HEK293 (cell line): ENCODE measurements around the gene PGAM5.
A peak's percentile ranks its signal among the peaks of the same experiment; 100 is the strongest.

Experiments
- CTCF ChIA-PET: fragments of 350-600 bp; formaldehyde crosslinking; extraction: SDS; loops from one replicate; lab custom pipeline; 2021; ENCODE audit warnings: antibody characterized with exemption; lab: Yijun Ruan, JAX
- POLR2A ChIA-PET: fragments of 300-600 bp; formaldehyde crosslinking; extraction: SDS; loops from one replicate; lab custom pipeline; 2020; ENCODE audit warnings: antibody characterized with exemption, inconsistent platforms; lab: Yijun Ruan, JAX
- H3K27ac ChIP-seq: fragments of 200-500 bp; sonication (Bioruptor generic); 2 replicates; pipeline ENCODE4 v1.5.1; 2014; ENCODE audit warnings: low read depth, low read length, control low read depth, inconsistent platforms; ENCODE audit errors: extremely low read depth
- H3K36me3 ChIP-seq, 2 experiments: fragments of 200-500 bp in 1 of 2; sonication (Bioruptor generic) in 1 of 2; 1 replicate in 1 of 2; 2 replicates in 1 of 2; pipeline ENCODE4 v1.5.1; 2014 to 2017; ENCODE audit warnings: inconsistent platforms in 2 of 2, low read length in 2 of 2; ENCODE audit not compliant: control insufficient read depth in 2 of 2, insufficient read depth in 1 of 2
- H3K4me1 ChIP-seq: fragments of 200-500 bp; sonication (Bioruptor generic); 2 replicates; pipeline ENCODE4 v1.5.1; 2014; ENCODE audit warnings: mild to moderate bottlenecking, low read length, inconsistent platforms; ENCODE audit not compliant: control insufficient read depth, insufficient read depth
- H3K4me3 ChIP-seq: 2 replicates; pipeline ENCODE4 v1.5.1; 2011; ENCODE audit warnings: low read depth, mild to moderate bottlenecking, control low read depth, low read length, moderate library complexity
- H3K9me3 ChIP-seq: fragments of 200-500 bp; sonication (Bioruptor generic); 2 replicates; pipeline ENCODE4 v1.5.1; 2014; ENCODE audit warnings: low read depth, low read length, inconsistent platforms; ENCODE audit not compliant: control insufficient read depth, insufficient read depth
- CTCF ChIP-seq: fragments of 450-650 bp; formaldehyde crosslinking; IDR thresholded peaks from 2 replicates; pipeline ENCODE4 v1.5.1; 2016; ENCODE audit warnings: missing biosample characterization, missing genetic modification characterization
- OVOL3 ChIP-seq: fragments of 450-650 bp; formaldehyde crosslinking; IDR thresholded peaks from 2 replicates; pipeline ENCODE4 v1.5.1; 2016; ENCODE audit warnings: missing biosample characterization, missing genetic modification characterization
- SCRT2 ChIP-seq: fragments of 450-650 bp; formaldehyde crosslinking; IDR thresholded peaks from 2 replicates; pipeline ENCODE4 v1.5.1; 2016; ENCODE audit warnings: missing biosample characterization, missing genetic modification characterization
- TRIM28 ChIP-seq: IDR thresholded peaks from 2 replicates; pipeline ENCODE4 v1.6.1; 2011; ENCODE audit warnings: low read length, control low read depth, borderline replicate concordance
- ZBTB49 ChIP-seq: fragments of 450-650 bp; formaldehyde crosslinking; IDR thresholded peaks from 2 replicates; pipeline ENCODE4 v1.5.1; 2016; ENCODE audit warnings: missing biosample characterization, missing genetic modification characterization, low read depth
- ZNF10 ChIP-seq: fragments of 450-650 bp; formaldehyde crosslinking; IDR thresholded peaks from 2 replicates; pipeline ENCODE4 v1.5.1; 2017; ENCODE audit warnings: missing biosample characterization, missing genetic modification characterization
- ZNF112 ChIP-seq: fragments of 450-650 bp; formaldehyde crosslinking; IDR thresholded peaks from 2 replicates; pipeline ENCODE4 v1.5.0; 2017; ENCODE audit warnings: missing biosample characterization, missing genetic modification characterization
- ZNF121 ChIP-seq: fragments of 450-650 bp; formaldehyde crosslinking; IDR thresholded peaks from 2 replicates; pipeline ENCODE4 v1.5.1; 2016; ENCODE audit warnings: missing biosample characterization, missing genetic modification characterization
- ZNF133 ChIP-seq: fragments of 450-650 bp; formaldehyde crosslinking; IDR thresholded peaks from 2 replicates; pipeline ENCODE4 v1.5.1; 2016; ENCODE audit warnings: missing biosample characterization, missing genetic modification characterization
- ZNF214 ChIP-seq: fragments of 450-650 bp; formaldehyde crosslinking; IDR thresholded peaks from 2 replicates; pipeline ENCODE4 v1.5.1; 2017; ENCODE audit warnings: missing biosample characterization, mild to moderate bottlenecking, missing genetic modification characterization, borderline replicate concordance
- ZNF266 ChIP-seq: fragments of 450-650 bp; formaldehyde crosslinking; IDR thresholded peaks from 2 replicates; pipeline ENCODE4 v1.5.1; 2016; ENCODE audit warnings: missing biosample characterization, missing genetic modification characterization, low read depth
- ZNF544 ChIP-seq: fragments of 450-650 bp; formaldehyde crosslinking; IDR thresholded peaks from 2 replicates; pipeline ENCODE4 v1.5.0; 2017; ENCODE audit warnings: missing biosample characterization, missing genetic modification characterization
- ZNF585B ChIP-seq: fragments of 450-650 bp; formaldehyde crosslinking; IDR thresholded peaks from 2 replicates; pipeline ENCODE4 v1.5.1; 2016; ENCODE audit warnings: missing biosample characterization, missing genetic modification characterization
- ZNF600 ChIP-seq: fragments of 450-650 bp; formaldehyde crosslinking; IDR thresholded peaks from 2 replicates; pipeline ENCODE4 v1.5.1; 2016; ENCODE audit warnings: missing biosample characterization, missing genetic modification characterization
- ZNF692 ChIP-seq: fragments of 450-650 bp; formaldehyde crosslinking; IDR thresholded peaks from 2 replicates; pipeline ENCODE4 v1.5.1; 2016; ENCODE audit warnings: missing biosample characterization, missing genetic modification characterization
- ZNF791 ChIP-seq: fragments of 450-650 bp; formaldehyde crosslinking; IDR thresholded peaks from 2 replicates; pipeline ENCODE4 v1.5.1; 2016; ENCODE audit warnings: missing biosample characterization, missing genetic modification characterization
- ZNF837 ChIP-seq: fragments of 450-650 bp; formaldehyde crosslinking; IDR thresholded peaks from 2 replicates; pipeline ENCODE4 v1.5.1; 2016; ENCODE audit warnings: missing biosample characterization, missing genetic modification characterization
- ZXDB ChIP-seq: fragments of 450-650 bp; formaldehyde crosslinking; IDR thresholded peaks from 2 replicates; pipeline ENCODE4 v1.5.1; 2016; ENCODE audit warnings: missing biosample characterization, missing genetic modification characterization

The PGAM5 gene

GRCh38 chr12:132719954-132720324 is 9.3 kb downstream of the PGAM5 start:
- no peak overlapping the region for H3K27ac ChIP-seq
- ChIA-PET CTCF (no interaction called here), POLR2A (interaction anchor here (0.7 kb wide), 1 partner anchor 35 kb away, joined by 3 read pairs; no protein-coding TSS in a partner anchor)

GRCh38 chr12:132720606-132721345 is 10.1 kb downstream of the PGAM5 start:
- H3K27ac ChIP-seq, result no peak overlapping the region
- peaks cover 29 to 89% of the 10 kb centered on the region in 2 experiments for H3K36me3 ChIP-seq
- no peak for TF ChIP-seq ZNF266
- TF ChIP-seq ZNF600 (tag by site-specific recombination), result peak; percentile 30; the same call in 1 of the 2 replicates
- no peak for TF ChIP-seq ZNF544
- TF ChIP-seq ZNF112 (tag by site-specific recombination), result no peak
- TF ChIP-seq ZNF692, result no peak
- ChIA-PET POLR2A (interaction anchor here (0.7 kb wide), 1 partner anchor 34 kb away, joined by 3 read pairs; no protein-coding TSS in a partner anchor), CTCF (no interaction called here)
- H3K9me3 ChIP-seq, result no peaks in the 10 kb centered on the region
- no peaks in the 10 kb centered on the region for H3K4me1 ChIP-seq
- no peak overlapping the region for H3K4me3 ChIP-seq

More at GRCh38 chr12:132719954-132720324, 9.3 kb downstream of the PGAM5 start:
- no peaks in the 10 kb centered on the region for H3K9me3 ChIP-seq
- peaks cover 29 to 87% of the 10 kb centered on the region in 2 experiments; a peak in 2 of 3 replicates for H3K36me3 ChIP-seq
- H3K4me1 ChIP-seq, result no peaks in the 10 kb centered on the region
- H3K4me3 ChIP-seq, result no peak overlapping the region
- no peak for TF ChIP-seq ZNF791 (tag by site-specific recombination)
- peak; percentile 7 for TF ChIP-seq SCRT2 (tag by site-specific recombination)

- POLR2A ChIA-PET, result no interaction called here
- no peak for TF ChIP-seq ZXDB (tag by site-specific recombination)
- TF ChIP-seq ZNF585B, result no peak
- TF ChIP-seq ZNF121 (tag by site-specific recombination), result no peak
- TF ChIP-seq ZNF133 (tag by site-specific recombination), result no peak
- no peak for TF ChIP-seq ZNF214 (tag by site-specific recombination)
- no peak for TF ChIP-seq ZNF10 (tag by site-specific recombination)
- no peak for TF ChIP-seq TRIM28
- TF ChIP-seq CTCF (tag by site-specific recombination), result no peak
- no peak for TF ChIP-seq ZNF837 (tag by site-specific recombination)
- no peak for TF ChIP-seq ZBTB49 (tag by site-specific recombination)
- no peak for TF ChIP-seq OVOL3 (tag by site-specific recombination)
- Histone ChIP-seq H3K27ac (peak overlapping the region; percentile 41; the same call in 1 of the 2 replicates), H3K4me1 (no peaks in the 10 kb centered on the region), H3K4me3 (no peak overlapping the region), H3K36me3 (peaks cover 36 to 93% of the 10 kb centered on the region in 2 experiments), H3K9me3 (no peaks in the 10 kb centered on the region)
- CTCF ChIA-PET, result no interaction called here
These were observed 12.5 kb downstream of the PGAM5 start for GRCh38 chr12:132723015-132723763.
